K562 (cell line): Measurements from ENCODE around the gene PALLD. TPM values are rescaled to one million over a fixed set of nuclear protein-coding genes. Genes with fewer than 3 reads are reported as not detected.

ENCODE experiments used
- ATAC-seq: fragments of 200-7000 bp; cut with Tn5 transposase; 3 replicates; pipeline ENCODE4 v1.9.1; 2020; ENCODE audit warnings: moderate library complexity
- BruUV-seq: library from RNA; stranded (reverse); fragments of 400-500 nt; replicated peaks from 2 replicates; lab custom pipeline; 2021; lab: Mats Ljungman, UMichigan
- CTCF ChIA-PET: fragments of 300-600 bp; formaldehyde crosslinking; extraction: SDS; loops from one replicate; lab custom pipeline; 2021; ENCODE audit warnings: low intra/inter-chr PET ratio; lab: Yijun Ruan, JAX
- POLR2A ChIA-PET: fragments of 300-600, 350-650 bp; sonication (Branson Sonifier 250); formaldehyde crosslinking; extraction: SDS; loops from one replicate; lab custom pipeline; 2021; ENCODE audit warnings: antibody characterized with exemption, inconsistent platforms; lab: Yijun Ruan, JAX
- DNase-seq, 4 experiments: peaks; one replicate each; pipeline versions ENCODE4 v3.0.0 to v3.0.0-alpha.2; 2011 to 2018; ENCODE audit warnings: low spot score in 3 of 4, mixed read lengths in 3 of 4; ENCODE audit errors: extremely low read depth in 1 of 4
- FAIRE-seq: peaks from 2 replicates; lab custom pipeline; 2011; peaks lifted over from hg19 to GRCh38; lab: Jason Lieb, UNC
- H2AFZ ChIP-seq: 2 replicates; pipeline ENCODE4 v1.6.0; 2011; ENCODE audit warnings: low read depth, low read length, control low read depth, inconsistent platforms
- H3K27ac ChIP-seq: fragments of 200-600 bp; 3 replicates; pipeline ENCODE4 v1.8.0; 2011; ENCODE audit warnings: low read depth, mild to moderate bottlenecking, control low read depth, inconsistent platforms, low read length, moderate library complexity, mixed read lengths; ENCODE audit errors: extremely low read depth
- H3K27me3 ChIP-seq, 2 experiments: fragments of 300-600 bp in 1 of 2; 2 replicates in 1 of 2; 3 replicates in 1 of 2; pipeline versions ENCODE4 v1.6.0 to v1.8.0; 2011; ENCODE audit warnings: inconsistent platforms in 2 of 2, low read length in 2 of 2, mild to moderate bottlenecking in 1 of 2, mixed read lengths in 1 of 2, moderate library complexity in 1 of 2; ENCODE audit not compliant: control insufficient read depth in 2 of 2, insufficient read depth in 2 of 2
- H3K36me3 ChIP-seq: fragments of 300-600 bp; 3 replicates; pipeline ENCODE4 v1.8.0; 2011; ENCODE audit warnings: mild to moderate bottlenecking, low read length, inconsistent platforms; ENCODE audit not compliant: control insufficient read depth, insufficient read depth
- H3K4me1 ChIP-seq, 2 experiments: fragments of 200-600 bp in 1 of 2; replicated peaks in 1 of 2; 2 replicates in 1 of 2; 3 replicates in 1 of 2; pipeline versions ENCODE4 v1.5.1 to v1.8.0; 2011; ENCODE audit warnings: inconsistent platforms in 2 of 2, low read length in 2 of 2, mild to moderate bottlenecking in 1 of 2, mixed read lengths in 1 of 2, moderate library complexity in 1 of 2; ENCODE audit not compliant: control insufficient read depth in 2 of 2, insufficient read depth in 2 of 2
- H3K4me2 ChIP-seq: 2 replicates; pipeline ENCODE4 v1.6.1; 2011; ENCODE audit warnings: low read length, control low read depth, inconsistent platforms, mixed read lengths; ENCODE audit not compliant: insufficient read depth
- H3K4me3 ChIP-seq: fragments of 200-600 bp; sonication (generic), shearing (Covaris generic); 2 replicates; pipeline ENCODE4 v1.5.1; 2016; ENCODE audit warnings: control low read depth, inconsistent platforms
- H3K79me2 ChIP-seq: fragments of 200-600 bp; 3 replicates; pipeline ENCODE4 v1.8.0; 2011; ENCODE audit warnings: low read length, inconsistent platforms; ENCODE audit not compliant: control insufficient read depth, insufficient read depth
- H3K9ac ChIP-seq, 2 experiments: 2 replicates each; pipeline versions ENCODE4 v1.6.0 to v1.6.1; 2011; ENCODE audit warnings: low read depth in 2 of 2, low read length in 2 of 2, control low read depth in 1 of 2, inconsistent platforms in 1 of 2, mild to moderate bottlenecking in 1 of 2, mixed read lengths in 1 of 2; ENCODE audit not compliant: insufficient read depth in 1 of 2
- H3K9me1 ChIP-seq: one replicate; pipeline ENCODE4 v1.6.0; 2011; ENCODE audit warnings: inconsistent platforms, mild to moderate bottlenecking, low read length, moderate library complexity; ENCODE audit not compliant: control insufficient read depth, insufficient read depth
- H3K9me3 ChIP-seq: replicated peaks from 2 replicates; pipeline ENCODE4 v1.5.1; 2011; ENCODE audit warnings: low read depth, low read length, inconsistent platforms; ENCODE audit not compliant: control insufficient read depth, insufficient read depth
- H4K20me1 ChIP-seq: replicated peaks from 2 replicates; pipeline ENCODE4 v1.6.1; 2011; ENCODE audit warnings: low read length, inconsistent platforms, mixed read lengths; ENCODE audit not compliant: control insufficient read depth, insufficient read depth
- CBX5 ChIP-seq: IDR thresholded peaks from 2 replicates; pipeline ENCODE4 v1.6.1; 2014; ENCODE audit warnings: low read depth, borderline replicate concordance
- HDAC2 ChIP-seq: fragments of 450-650 bp; IDR thresholded peaks from 2 replicates; pipeline ENCODE4 v1.6.1; 2016; ENCODE audit warnings: mild to moderate bottlenecking
- HNRNPLL ChIP-seq: fragments of 200-400 bp; formaldehyde crosslinking; IDR thresholded peaks from 2 replicates; pipeline ENCODE4 v1.6.1; 2017; ENCODE audit warnings: low read length, low read depth, mild to moderate bottlenecking; ENCODE audit not compliant: poor library complexity, severe bottlenecking
- RAD21 ChIP-seq, 2 experiments: fragments of 250-450 bp in 1 of 2; fragments of 450-650 bp in 1 of 2; sonication (Bioruptor Pico) in 1 of 2; formaldehyde crosslinking in 1 of 2; IDR thresholded peaks in 1 of 2; conservative IDR thresholded peaks in 1 of 2; 2 replicates each; pipeline versions ENCODE4 v1.4.0 to v1.8.0; 2020 to 2022; ENCODE audit warnings: mild to moderate bottlenecking in 2 of 2, moderate library complexity in 1 of 2
- SIX5 ChIP-seq, 2 experiments: IDR thresholded peaks; 2 replicates each; pipeline ENCODE4 v1.6.1; 2011; ENCODE audit warnings: low read length in 2 of 2, borderline replicate concordance in 1 of 2, low read depth in 1 of 2, mild to moderate bottlenecking in 1 of 2, moderate library complexity in 1 of 2; ENCODE audit not compliant: insufficient read depth in 1 of 2
- TRIM28 ChIP-seq: fragments of 450-650 bp; IDR thresholded peaks from 2 replicates; pipeline ENCODE4 v1.6.1; 2017
- WGBS: fragments of 100-300 bp; shearing (Covaris generic); methylation state at CpG from one replicate; pipeline ENCODE4 v1.1.6; 2016; ENCODE audit warnings: low coverage, mixed read lengths; ENCODE audit not compliant: insufficient coverage; ENCODE audit errors: missing lambda C conversion rate; 5-methylcytosine and 5-hydroxymethylcytosine counted together
- in situ Hi-C: fragments of 300-500 bp; cut with MboI; formaldehyde crosslinking; loops from 4 replicates; pipeline ENCODE4 v1.15.0; 2018; ENCODE audit warnings: inconsistent platforms, mixed read lengths
- intact Hi-C: fragments of 100-400 bp; cut with micrococcal nuclease; formaldehyde crosslinking; loops from 2 replicates; pipeline ENCODE4 v1.14.2; 2022
- polyA plus RNA-seq, 8 experiments: library from polyadenylated mRNA; depleted of rRNA in 4 of 8; stranded (reverse) in 5 of 8; unstranded in 3 of 8; fragments of >200 nt; fragmentation: Nextera tagmentation in 2 of 8; fragmentation: Illumina TruSeq in 1 of 8; extraction: Ambion mirVana in 2 of 8; extraction: Trizol in 1 of 8; gene quantifications; 2 replicates each; pipeline versions ENCODE4 v1.2.1 to v1.2.3, GENCODE V29; 2011 to 2014; ENCODE audit warnings: inconsistent platforms in 1 of 8, missing spikeins in 1 of 8
- total RNA-seq, 7 experiments: library from RNA; depleted of rRNA in 6 of 7; stranded (reverse); fragments of >200 nt in 6 of 7; fragmentation: Illumina TruSeq in 2 of 7; extraction: Trizol in 2 of 7; gene quantifications; 2 replicates each; pipeline versions ENCODE4 v1.2.1 to v1.2.3, GENCODE V29; 2011 to 2021; ENCODE audit warnings: low replicate concordance in 1 of 7

Gene PALLD
- total and polyA plus RNA-seq, 9 of the 15 experiments (the other 6 are each of a cell fraction or from before 2014, with no cell fraction given), result 0.01 to 0.35 (median 0.06) TPM; not detected in 3

DNA sequence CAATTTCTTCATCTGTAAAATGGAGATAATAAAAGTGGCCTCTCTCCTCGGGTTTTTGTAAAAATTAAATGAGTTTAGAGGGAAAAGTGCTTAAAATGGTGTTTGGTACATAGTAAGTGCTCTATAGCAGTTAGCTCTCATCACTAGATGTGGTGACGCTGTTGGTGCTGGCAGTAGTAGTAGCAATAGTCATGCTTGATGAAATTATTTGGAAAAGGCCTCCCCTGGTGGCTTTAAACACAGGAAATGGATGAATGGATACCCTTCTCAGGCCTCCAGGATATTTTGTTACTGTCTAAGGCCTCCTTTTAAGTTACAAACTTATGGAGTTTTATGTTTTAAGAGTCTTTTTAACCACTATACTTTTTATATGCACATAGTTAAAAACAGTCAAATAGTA lies 370.3 kb downstream of the PALLD start (continued):
- TF ChIP-seq HNRNPLL (no peak), CBX5 (no peak)
- TF ChIP-seq, all 486 proteins: peak for 0

DNA sequence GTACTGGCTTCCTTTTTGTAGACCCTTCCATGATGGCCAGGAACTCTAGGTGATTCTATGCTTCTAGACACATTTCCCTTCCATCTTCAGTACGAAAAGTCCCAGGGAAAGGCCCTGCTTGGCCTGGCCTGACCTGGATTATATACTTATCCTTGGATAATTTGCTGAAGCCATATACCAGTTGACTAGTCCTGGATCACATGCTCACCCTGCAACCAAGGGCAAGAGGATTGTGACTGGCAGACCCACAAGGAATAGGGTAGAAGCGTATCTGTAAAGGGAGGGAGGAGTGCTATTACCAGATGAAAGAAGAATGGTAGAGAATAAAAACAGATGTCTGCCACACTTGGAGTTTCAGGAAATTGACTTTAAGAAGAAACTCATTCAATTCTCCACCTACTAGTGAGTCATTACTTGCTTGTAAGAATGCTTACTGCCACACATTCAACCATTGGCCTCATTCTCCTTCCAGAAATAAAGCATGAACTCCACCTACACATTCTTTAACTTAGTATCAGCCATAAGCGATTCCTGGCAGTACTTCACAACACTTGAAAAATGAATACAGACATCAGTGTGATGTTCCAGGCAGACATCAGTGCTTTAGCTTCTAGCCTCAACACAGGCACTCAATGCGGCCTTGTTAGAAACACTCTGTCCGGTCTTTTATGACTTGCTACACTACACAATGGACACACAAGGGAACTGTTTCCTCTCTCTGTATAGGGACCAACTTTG lies 371.4 kb downstream of the PALLD start:
- H3K4me2 ChIP-seq, result no peak overlapping the region
- TF ChIP-seq RAD21 (CRISPR knock-in tag; conservative IDR thresholded peaks at IDR 0.05 in 1 of 2, IDR thresholded peaks at IDR 0.05 in 1 of 2) (no peak), SIX5 (IDR thresholded peaks at IDR 0.05; ENCODE audit: borderline replicate concordance in 1 of 2, insufficient read depth in 1 of 2, low read depth in 1 of 2, low read length in 2 of 2) (no peak), HDAC2 (no peak), TRIM28 (no peak)
- in situ Hi-C loops, result no loop called here
- H3K27ac ChIP-seq, result no peak overlapping the region
- DNase-seq (no peak), ATAC-seq (no peak), FAIRE-seq (no peak)
- no peaks in the 10 kb centered on the region for H3K4me1 ChIP-seq
- no peaks in the 10 kb centered on the region for H3K9me1 ChIP-seq
- H2AFZ ChIP-seq, result no peak overlapping the region
- H3K36me3 ChIP-seq, result no peaks in the 10 kb centered on the region
- BruUV-seq, result no TSS peak
- H4K20me1 ChIP-seq, result no peaks in the 10 kb centered on the region
- H3K27me3 ChIP-seq, result no peaks in the 10 kb centered on the region; a peak in 1 of 5 replicates
- ChIA-PET CTCF (no interaction called here), POLR2A (no interaction called here)
- no peaks in the 10 kb centered on the region for H3K9me3 ChIP-seq
- no peak overlapping the region for H3K4me3 ChIP-seq
- no peaks in the 10 kb centered on the region for H3K79me2 ChIP-seq
- WGBS, result 1% methylated on average over 5 of the region's 5 CpGs
- H3K9ac ChIP-seq, result no peak overlapping the region
- intact Hi-C loops, result no loop called here
